Fibroblast of lung (primary cell): ENCODE data around the gene EPAS1. TPM values are rescaled to one million over a fixed set of nuclear protein-coding genes. Genes with fewer than 3 reads are reported as not detected.

Source experiments
- DNase-seq, 2 donors: peaks; one replicate each; pipeline versions ENCODE4 v3.0.0 to v3.0.0-alpha.2; 2010; ENCODE audit warnings: low read depth in 2 of 2
- H2AFZ ChIP-seq: 2 replicates; pipeline ENCODE4 v1.5.1; 2012; ENCODE audit warnings: low read length, control low read depth, inconsistent platforms
- H3K27ac ChIP-seq: 2 replicates; pipeline ENCODE4 v1.5.1; 2011; ENCODE audit warnings: low read length, control low read depth; ENCODE audit not compliant: insufficient read depth
- H3K27me3 ChIP-seq: 2 replicates; pipeline ENCODE4 v1.5.1; 2011; ENCODE audit warnings: mild to moderate bottlenecking, low read length; ENCODE audit not compliant: control insufficient read depth, insufficient read depth
- H3K36me3 ChIP-seq: 2 replicates; pipeline ENCODE4 v1.5.1; 2011; ENCODE audit warnings: low read length; ENCODE audit not compliant: control insufficient read depth, insufficient read depth
- H3K4me1 ChIP-seq: 2 replicates; pipeline ENCODE4 v1.5.1; 2011; ENCODE audit warnings: low read length; ENCODE audit not compliant: control insufficient read depth, insufficient read depth; ENCODE audit errors: extremely low read depth
- H3K4me2 ChIP-seq: 2 replicates; pipeline ENCODE4 v1.5.1; 2011; ENCODE audit warnings: low read length, control low read depth; ENCODE audit not compliant: insufficient read depth; ENCODE audit errors: extremely low read depth
- H3K4me3 ChIP-seq, 4 experiments: fragments of 200-600 bp in 1 of 4; sonication (generic) in 1 of 4; replicated peaks in 1 of 4; 2 replicates each; pipeline ENCODE4 v1.5.1; 2011 to 2016; ENCODE audit warnings: low read length in 4 of 4, low read depth in 3 of 4, mild to moderate bottlenecking in 3 of 4, control low read depth in 2 of 4, inconsistent platforms in 1 of 4, mixed read lengths in 1 of 4; ENCODE audit not compliant: insufficient read depth in 1 of 4; ENCODE audit errors: control extremely low read depth in 1 of 4
- H3K79me2 ChIP-seq: 2 replicates; pipeline ENCODE4 v1.5.1; 2012; ENCODE audit warnings: mild to moderate bottlenecking, low read length, inconsistent platforms; ENCODE audit not compliant: control insufficient read depth, insufficient read depth
- H3K9ac ChIP-seq: 2 replicates; pipeline ENCODE4 v1.5.1; 2011; ENCODE audit warnings: mild to moderate bottlenecking, low read length, control low read depth; ENCODE audit not compliant: insufficient read depth
- H3K9me3 ChIP-seq: 2 replicates; pipeline ENCODE4 v1.5.1; 2012; ENCODE audit warnings: low read depth, low read length; ENCODE audit not compliant: control insufficient read depth, insufficient read depth
- H4K20me1 ChIP-seq: 2 replicates; pipeline ENCODE4 v1.5.1; 2011; ENCODE audit warnings: low read length; ENCODE audit not compliant: control insufficient read depth, insufficient read depth; ENCODE audit errors: extremely low read depth
- CTCF ChIP-seq, 2 donors: IDR thresholded peaks in 1 of 2; conservative IDR thresholded peaks in 1 of 2; 1 replicate in 1 of 2; 2 replicates in 1 of 2; pipeline ENCODE4 v1.5.1; 2011 to 2012; ENCODE audit warnings: low read length in 2 of 2, control low read depth in 1 of 2, inconsistent platforms in 1 of 2, low read depth in 1 of 2, mild to moderate bottlenecking in 1 of 2
- EZH2 ChIP-seq: IDR thresholded peaks from 2 replicates; pipeline ENCODE4 v1.5.1; 2012; ENCODE audit warnings: low read length, control low read depth, mild to moderate bottlenecking; ENCODE audit errors: missing control alignments
- polyA plus RNA-seq, 2 donors: library from polyadenylated mRNA; depleted of rRNA in 1 of 2; stranded (reverse) in 1 of 2; unstranded in 1 of 2; fragments of >200 nt; gene quantifications; 2 replicates each; pipeline ENCODE4 v1.2.1, GENCODE V29; 2011 to 2012; ENCODE audit warnings: missing spikeins in 1 of 2
- total RNA-seq: library from RNA; depleted of rRNA; stranded (reverse); fragments of >200 nt; gene quantifications from 2 replicates; pipeline ENCODE4 v1.2.1, GENCODE V29; 2014

EPAS1 gene
- total and polyA plus RNA-seq, 2 donors (not counting 1 experiment from before 2014, with no cell fraction given), result 120 to 941 TPM

GRCh38 chr2:46259777-46260168 is 37.4 kb upstream of the EPAS1 start:
- Histone ChIP-seq H3K79me2 (no peaks in the 10 kb centered on the region), H3K4me3 (no peak overlapping the region), H4K20me1 (no peaks in the 10 kb centered on the region), H3K27me3 (peaks cover 3% of the 10 kb centered on the region), H3K4me2 (no peak overlapping the region), H3K4me1 (no peaks in the 10 kb centered on the region), H3K36me3 (no peaks in the 10 kb centered on the region), H2AFZ (no peak overlapping the region), H3K27ac (no peak overlapping the region), H3K9ac (no peak overlapping the region), H3K9me3 (no peaks in the 10 kb centered on the region)
- no peak for DNase-seq
- TF ChIP-seq EZH2 (no peak), CTCF (conservative IDR thresholded peaks at IDR 0.05 in 1 of 2, IDR thresholded peaks at IDR 0.05 in 1 of 2; ENCODE audit: low read depth in 1 of 2, low read length in 2 of 2) (no peak)

GRCh38 chr2:46260305-46260704 is 36.9 kb upstream of the EPAS1 start:
- no peak overlapping the region for H2AFZ ChIP-seq
- DNase-seq, result peak in 1 of 2 donors; percentile 71
- no peak overlapping the region for H3K4me2 ChIP-seq
- no peaks in the 10 kb centered on the region for H3K36me3 ChIP-seq
- no peak overlapping the region for H3K9ac ChIP-seq
- no peak overlapping the region for H3K4me3 ChIP-seq
- no peaks in the 10 kb centered on the region for H3K79me2 ChIP-seq
- H4K20me1 ChIP-seq, result no peaks in the 10 kb centered on the region
- H3K27me3 ChIP-seq, result no peaks in the 10 kb centered on the region
- no peak for TF ChIP-seq EZH2
- TF ChIP-seq CTCF (conservative IDR thresholded peaks at IDR 0.05 in 1 of 2, IDR thresholded peaks at IDR 0.05 in 1 of 2; ENCODE audit: low read depth in 1 of 2, low read length in 2 of 2), result no peak
- no peak overlapping the region for H3K27ac ChIP-seq
- no peaks in the 10 kb centered on the region for H3K9me3 ChIP-seq
- H3K4me1 ChIP-seq, result no peaks in the 10 kb centered on the region

GRCh38 chr2:46262248-46262938 is 34.8 kb upstream of the EPAS1 start:
- Histone ChIP-seq H2AFZ (no peak overlapping the region), H4K20me1 (no peaks in the 10 kb centered on the region), H3K9me3 (no peaks in the 10 kb centered on the region), H3K79me2 (no peaks in the 10 kb centered on the region), H3K27me3 (no peaks in the 10 kb centered on the region), H3K4me1 (no peaks in the 10 kb centered on the region), H3K27ac (no peak overlapping the region), H3K4me3 (no peak overlapping the region), H3K9ac (no peak overlapping the region), H3K36me3 (no peaks in the 10 kb centered on the region), H3K4me2 (no peak overlapping the region)
- DNase-seq, result no peak
- TF ChIP-seq EZH2 (no peak), CTCF (conservative IDR thresholded peaks at IDR 0.05 in 1 of 2, IDR thresholded peaks at IDR 0.05 in 1 of 2; ENCODE audit: low read depth in 1 of 2, low read length in 2 of 2) (no peak)
